GM12878 (cell line): Measurements from ENCODE around the gene SLC38A3. TPM values are rescaled to one million over a fixed set of nuclear protein-coding genes. Genes with fewer than 3 reads are reported as not detected.

Experiments
- ATAC-seq: fragments of 200-7000 bp; cut with Tn5 transposase; 3 replicates; pipeline ENCODE4 v1.9.1; 2020; ENCODE audit warnings: mild to moderate bottlenecking, moderate library complexity
- BruUV-seq: library from RNA; stranded (reverse); fragments of 400-500 nt; replicated peaks from 2 replicates; lab custom pipeline; 2021; lab: Mats Ljungman, UMichigan
- CTCF ChIA-PET: fragments of 300-600 bp; sonication (Branson Sonifier 250); formaldehyde crosslinking; extraction: SDS; loops from one replicate; lab custom pipeline; 2021; ENCODE audit warnings: inconsistent platforms; lab: Yijun Ruan, JAX
- POLR2A ChIA-PET: fragments of 350-600 bp; formaldehyde crosslinking; extraction: SDS; loops from one replicate; lab custom pipeline; 2021; ENCODE audit warnings: inconsistent platforms; lab: Charles Lee
- RAD21 ChIA-PET: fragments of 300-600 bp; sonication (Branson Sonifier 250); formaldehyde crosslinking; loops from one replicate; lab custom pipeline; 2023; ENCODE audit warnings: antibody characterized with exemption; ENCODE audit not compliant: unreplicated experiment; lab: Charles Lee
- SMC1A ChIA-PET: fragments of 300-600 bp; sonication (Branson Sonifier 250); formaldehyde crosslinking; loops from one replicate; lab custom pipeline; 2023; ENCODE audit not compliant: unreplicated experiment, uncharacterized antibody; lab: Charles Lee
- DNase-seq: peaks from one replicate; pipeline ENCODE4 v3.0.0-alpha.2; 2011; ENCODE audit warnings: low read depth, low spot score
- FAIRE-seq: peaks from 3 replicates; lab custom pipeline; 2011; peaks lifted over from hg19 to GRCh38; lab: Jason Lieb, UNC
- H2AFZ ChIP-seq: 2 replicates; pipeline ENCODE4 v1.6.0; 2011; ENCODE audit warnings: low read depth, low read length, control low read depth; ENCODE audit not compliant: control insufficient read depth
- H3K27ac ChIP-seq: 2 replicates; pipeline ENCODE4 v1.5.1; 2011; ENCODE audit warnings: control low read depth; ENCODE audit not compliant: control insufficient read depth, insufficient read depth
- H3K27me3 ChIP-seq, 2 experiments: replicated peaks in 1 of 2; 2 replicates each; pipeline versions ENCODE4 v1.6.0 to v1.6.1; 2011; ENCODE audit warnings: low read length in 1 of 2; ENCODE audit not compliant: control insufficient read depth in 2 of 2, insufficient read depth in 2 of 2
- H3K36me3 ChIP-seq, 2 experiments: 2 replicates each; pipeline ENCODE4 v1.5.1; 2011; ENCODE audit warnings: low read length in 1 of 2; ENCODE audit not compliant: control insufficient read depth in 2 of 2, insufficient read depth in 2 of 2
- H3K4me1 ChIP-seq: 2 replicates; pipeline ENCODE4 v1.6.1; 2011; ENCODE audit warnings: mild to moderate bottlenecking, low read length, moderate library complexity, mixed read lengths; ENCODE audit not compliant: control insufficient read depth, insufficient read depth
- H3K4me2 ChIP-seq: 2 replicates; pipeline ENCODE4 v1.6.0; 2011; ENCODE audit warnings: control low read depth; ENCODE audit not compliant: control insufficient read depth, insufficient read depth
- H3K4me3 ChIP-seq: fragments of 200-600 bp; sonication (generic); 2 replicates; pipeline ENCODE4 v1.5.1; 2016
- H3K79me2 ChIP-seq: 2 replicates; pipeline ENCODE4 v1.6.0; 2011; ENCODE audit warnings: low read length; ENCODE audit not compliant: control insufficient read depth, insufficient read depth
- H3K9ac ChIP-seq: 2 replicates; pipeline ENCODE4 v1.8.0; 2011; ENCODE audit warnings: low read length, control low read depth, mixed read lengths; ENCODE audit not compliant: control insufficient read depth, insufficient read depth
- H3K9me3 ChIP-seq: replicated peaks from 3 replicates; pipeline ENCODE4 v1.5.1; 2011; ENCODE audit warnings: mild to moderate bottlenecking, low read length; ENCODE audit not compliant: control insufficient read depth, insufficient read depth
- H4K20me1 ChIP-seq: 2 replicates; pipeline ENCODE4 v1.6.0; 2011; ENCODE audit not compliant: control insufficient read depth, insufficient read depth
- E2F4 ChIP-seq: IDR thresholded peaks from 2 replicates; pipeline ENCODE4 v1.6.1; 2012; ENCODE audit warnings: low read depth, low read length, improper control_type of control experiment
- FOXK2 ChIP-seq: fragments of 450-650 bp; IDR thresholded peaks from 2 replicates; pipeline ENCODE4 v1.6.1; 2017; ENCODE audit warnings: mild to moderate bottlenecking, moderate library complexity
- KAT2A ChIP-seq: conservative IDR thresholded peaks from 2 replicates; pipeline ENCODE4 v1.6.1; 2011; ENCODE audit warnings: low read depth, low read length; ENCODE audit not compliant: control insufficient read depth
- NBN ChIP-seq: fragments of 450-650 bp; IDR thresholded peaks from 2 replicates; pipeline ENCODE4 v1.6.1; 2016
- NR2C1 ChIP-seq: fragments of 450-650 bp; IDR thresholded peaks from 2 replicates; pipeline ENCODE4 v1.6.1; 2017; ENCODE audit warnings: antibody characterized with exemption, mild to moderate bottlenecking, moderate library complexity
- PRDM15 ChIP-seq: fragments of 450-650 bp; formaldehyde crosslinking; IDR thresholded peaks from 2 replicates; pipeline ENCODE4 v1.4.0; 2020; ENCODE audit warnings: mild to moderate bottlenecking, moderate library complexity
- RBBP5 ChIP-seq: fragments of 200-600 bp; sonication (generic); conservative IDR thresholded peaks from 2 replicates; pipeline ENCODE4 v1.6.1; 2016
- RUNX3 ChIP-seq: IDR thresholded peaks from 2 replicates; pipeline ENCODE4 v1.6.1; 2012; ENCODE audit warnings: low read length, inconsistent platforms
- SIN3A ChIP-seq: IDR thresholded peaks from 2 replicates; pipeline ENCODE4 v1.6.1; 2012; ENCODE audit warnings: low read depth, low read length, improper control_type of control experiment
- TARDBP ChIP-seq: IDR thresholded peaks from 2 replicates; pipeline ENCODE4 v1.6.1; 2016; ENCODE audit warnings: borderline replicate concordance
- USF1 ChIP-seq: IDR thresholded peaks from 2 replicates; pipeline ENCODE4 v1.6.1; 2011; ENCODE audit warnings: borderline replicate concordance, low read depth, mild to moderate bottlenecking, moderate library complexity, mixed read lengths, low read length; ENCODE audit not compliant: insufficient read depth; ENCODE audit errors: extremely low read length
- WGBS: methylation state at CpG from one replicate; pipeline ENCODE4 v1.1.6; 2016; ENCODE audit warnings: low lambda C conversion rate; ENCODE audit not compliant: insufficient replicate concordance, insufficient coverage; ENCODE audit errors: missing lambda C conversion rate; 5-methylcytosine and 5-hydroxymethylcytosine counted together
- in situ Hi-C: fragments of 300-500 bp; cut with MboI; formaldehyde crosslinking; loops from 9 replicates; pipeline ENCODE4 v1.14.3; 2018; ENCODE audit warnings: mixed read lengths
- intact Hi-C: fragments of 100-400 bp; cut with micrococcal nuclease; formaldehyde crosslinking; loops from one replicate; pipeline ENCODE4 v1.14.2; 2022; ENCODE audit not compliant: unreplicated experiment
- polyA plus RNA-seq, 11 experiments: library from polyadenylated mRNA; depleted of rRNA in 4 of 11; unstranded in 6 of 11; stranded (reverse) in 5 of 11; fragments of >200 nt; fragmentation: Nextera tagmentation in 4 of 11; fragmentation: Illumina TruSeq in 1 of 11; extraction: Ambion mirVana in 4 of 11; extraction: Trizol in 1 of 11; gene quantifications; 1 replicate in 1 of 11; 2 replicates in 10 of 11; pipeline versions ENCODE4 v1.2.1 to v1.2.3, GENCODE V29; 2011 to 2016; ENCODE audit warnings: inconsistent platforms in 2 of 11, missing spikeins in 2 of 11, low read depth in 1 of 11
- total RNA-seq, 4 experiments: library from RNA; depleted of rRNA in 3 of 4; stranded (reverse); fragments of >200 nt in 3 of 4; fragmentation: Illumina TruSeq in 1 of 4; extraction: Trizol in 1 of 4; gene quantifications; 2 replicates each; pipeline versions ENCODE4 v1.2.1 to v1.2.3, GENCODE V29; 2013 to 2021

The SLC38A3 gene
- total and polyA plus RNA-seq, 10 of the 15 experiments (the other 5 are each of a cell fraction or from before 2014, with no cell fraction given), result 0.14 TPM; not detected in 9

- no peak overlapping the region for H2AFZ ChIP-seq
- H3K9ac ChIP-seq, result no peak overlapping the region
- DNase-seq, result no peak
- no peaks in the 10 kb centered on the region for H3K4me1 ChIP-seq
- no peak overlapping the region for H3K4me3 ChIP-seq
- in situ Hi-C loops (no loop called here), intact Hi-C loops (no loop called here)
- ATAC-seq, result no peak
- ChIA-PET RAD21 (no interaction called here), POLR2A (interaction anchor here (0.8 kb wide), 1 partner anchor 18 kb away, joined by 5 read pairs; no protein-coding TSS in a partner anchor), CTCF (interaction anchor here (0.7 to 1.0 kb wide), 4 partner anchors 12 to 325 kb away, joined by 3 to 6 read pairs (median 4); no protein-coding TSS in a partner anchor), SMC1A (no interaction called here)
- WGBS, result 44% methylated on average over 5 of the region's 5 CpGs
- H4K20me1 ChIP-seq, result no peaks in the 10 kb centered on the region
- no peaks in the 10 kb centered on the region for H3K79me2 ChIP-seq
- H3K27ac ChIP-seq, result no peak overlapping the region
- H3K27me3 ChIP-seq, result no peaks in the 10 kb centered on the region
- BruUV-seq, result no TSS peak
- TF ChIP-seq NBN, result no peak
- no peak for TF ChIP-seq RUNX3
- no peaks in the 10 kb centered on the region for H3K36me3 ChIP-seq
- no peak for FAIRE-seq
- H3K9me3 ChIP-seq, result no peaks in the 10 kb centered on the region
- no peak overlapping the region for H3K4me2 ChIP-seq
These were observed 23.1 kb upstream of the SLC38A3 start for GRCh38 chr3:50181985-50182384.

GRCh38 chr3:50182533-50183099 lies 22.5 kb upstream of the SLC38A3 start:
- ChIA-PET POLR2A (interaction anchor here (0.8 kb wide), 1 partner anchor 17 kb away, joined by 5 read pairs; no protein-coding TSS in a partner anchor), CTCF (interaction anchor here (0.9 to 1.0 kb wide), 2 partner anchors 11 to 43 kb away, joined by 3 to 6 read pairs; no protein-coding TSS in a partner anchor), SMC1A (no interaction called here), RAD21 (no interaction called here)
- Histone ChIP-seq H3K9me3 (no peaks in the 10 kb centered on the region), H2AFZ (no peak overlapping the region), H3K27ac (no peak overlapping the region), H3K4me1 (no peaks in the 10 kb centered on the region), H4K20me1 (no peaks in the 10 kb centered on the region), H3K79me2 (no peaks in the 10 kb centered on the region), H3K9ac (no peak overlapping the region), H3K4me2 (no peak overlapping the region), H3K27me3 (no peaks in the 10 kb centered on the region), H3K4me3 (no peak overlapping the region), H3K36me3 (no peaks in the 10 kb centered on the region)
- 47% methylated on average over 26 of the region's 26 CpGs for WGBS
- no TSS peak for BruUV-seq
- FAIRE-seq, result no peak
- intact Hi-C loops (no loop called here), in situ Hi-C loops (no loop called here)
- DNase-seq, result no peak
- no peak for ATAC-seq
- no peak for TF ChIP-seq NR2C1
- TF ChIP-seq PRDM15, result no peak
- TF ChIP-seq FOXK2, result no peak
- TF ChIP-seq SIN3A, result no peak
- TF ChIP-seq RUNX3, result no peak
- no peak for TF ChIP-seq RBBP5
- no peak for TF ChIP-seq TARDBP
- no peak for TF ChIP-seq USF1
- no peak for TF ChIP-seq E2F4
- no peak for TF ChIP-seq KAT2A
